ENCODE data around the gene ZC3HAV1.
A peak's percentile ranks its signal among the peaks of the same experiment; 100 is the strongest.
"Not testable (repeated sequence)": the region's sequence is repeated elsewhere in the genome, so short reads cannot be mapped to it uniquely, and the experiment has no call there.

The ZC3HAV1 gene

GRCh38 chr7:139131601-139132041 is 22.1 kb upstream of the ZC3HAV1 start:
- no peak for DNase-seq (ENCODE audit: low read depth)
- TF ChIP-seq CTCF (IDR thresholded peaks at IDR 0.05; ENCODE audit: low read depth, low read length, missing control alignments): no peak
- no peak overlapping the region for H3K4me3 ChIP-seq (ENCODE audit: low read depth, low read length)

- DNase-seq (ENCODE audit: low read depth); H3K4me3 ChIP-seq (ENCODE audit: low read depth, low read length): not testable (repeated sequence)
Measured at GRCh38 chr7:139129814-139130213, 20.3 kb upstream of the ZC3HAV1 start.

GRCh38 chr7:139127648-139128047 is 18.1 kb upstream of the ZC3HAV1 start:
- DNase-seq (ENCODE audit: low read depth): no peak
- TF ChIP-seq CTCF (IDR thresholded peaks at IDR 0.05; ENCODE audit: low read depth, low read length, missing control alignments): no peak
- no peak overlapping the region for H3K4me3 ChIP-seq (ENCODE audit: low read depth, low read length)

GRCh38 chr7:139125657-139126056 is 16.1 kb upstream of the ZC3HAV1 start:
- no peak for DNase-seq (ENCODE audit: low read depth)
- no peak for TF ChIP-seq CTCF (IDR thresholded peaks at IDR 0.05; ENCODE audit: low read depth, low read length, missing control alignments)
- no peak overlapping the region for H3K4me3 ChIP-seq (ENCODE audit: low read depth, low read length)

GRCh38 chr7:139124995-139125394 is 15.5 kb upstream of the ZC3HAV1 start:
- DNase-seq (ENCODE audit: low read depth); H3K4me3 ChIP-seq (ENCODE audit: low read depth, low read length): not testable (repeated sequence)

- H3K4me3 ChIP-seq (ENCODE audit: low read depth, low read length): no peak overlapping the region
- no peak for DNase-seq (ENCODE audit: low read depth)
- no peak for TF ChIP-seq CTCF (IDR thresholded peaks at IDR 0.05; ENCODE audit: low read depth, low read length, missing control alignments)
Measured at GRCh38 chr7:139124084-139124914, 14.8 kb upstream of the ZC3HAV1 start.

GRCh38 chr7:139119486-139119849 is 9.9 kb upstream of the ZC3HAV1 start:
- no peak for DNase-seq (ENCODE audit: low read depth)
- no peak overlapping the region; the same call in 1 of the 2 replicates for H3K4me3 ChIP-seq (ENCODE audit: low read depth, low read length)
- no peak for TF ChIP-seq CTCF (IDR thresholded peaks at IDR 0.05; ENCODE audit: low read depth, low read length, missing control alignments)

GRCh38 chr7:139118805-139119485 is 9.4 kb upstream of the ZC3HAV1 start:
- DNase-seq (ENCODE audit: low read depth): no peak
- no peak for TF ChIP-seq CTCF (IDR thresholded peaks at IDR 0.05; ENCODE audit: low read depth, low read length, missing control alignments)
- H3K4me3 ChIP-seq (ENCODE audit: low read depth, low read length): peak overlapping the region; percentile 32

Measured in GM12864 (cell line).